HepG2 (cell line): ENCODE measurements around the gene S1PR5. TPM values are rescaled to one million over a fixed set of nuclear protein-coding genes. Genes with fewer than 3 reads are reported as not detected.

ENCODE experiments used
- ATF6 ChIP-seq: sonication (generic); formaldehyde crosslinking; conservative IDR thresholded peaks from 2 replicates; pipeline ENCODE4 v1.4.0; 2020; ENCODE audit warnings: missing genetic modification reagents
- FOXK1 ChIP-seq: sonication (generic); formaldehyde crosslinking; IDR thresholded peaks from 2 replicates; pipeline ENCODE4 v1.4.0; 2020; ENCODE audit warnings: low read depth, missing genetic modification reagents, borderline replicate concordance
- FOXP4 ChIP-seq: sonication (generic); formaldehyde crosslinking; IDR thresholded peaks from 2 replicates; pipeline ENCODE4 v1.4.0; 2020; ENCODE audit warnings: missing genetic modification reagents
- HMG20B ChIP-seq: conservative IDR thresholded peaks from 2 replicates; pipeline ENCODE4 v1.6.1; 2016; ENCODE audit warnings: missing genetic modification reagents, missing compliant biosample characterization
- HMGXB3 ChIP-seq: sonication (generic); formaldehyde crosslinking; IDR thresholded peaks from 2 replicates; pipeline ENCODE4 v1.4.0; 2020; ENCODE audit warnings: missing genetic modification reagents, borderline replicate concordance
- IKZF5 ChIP-seq: IDR thresholded peaks from 2 replicates; pipeline ENCODE4 v1.6.1; 2018; ENCODE audit warnings: missing genetic modification reagents, mild to moderate bottlenecking, missing compliant biosample characterization
- PBX3 ChIP-seq: sonication (generic); formaldehyde crosslinking; IDR thresholded peaks from 2 replicates; pipeline ENCODE4 v1.8.1; 2023; ENCODE audit warnings: missing genetic modification reagents, inconsistent platforms, borderline replicate concordance
- SP1 ChIP-seq, 2 experiments: fragments of 450-650 bp in 1 of 2; sonication (generic) in 1 of 2; formaldehyde crosslinking in 1 of 2; IDR thresholded peaks; 2 replicates each; pipeline versions ENCODE4 v1.4.0 to v1.6.1; 2016 to 2020; ENCODE audit warnings: missing genetic modification reagents in 1 of 2
- YEATS4 ChIP-seq: sonication (generic); formaldehyde crosslinking; IDR thresholded peaks from 2 replicates; pipeline ENCODE4 v1.4.0; 2020; ENCODE audit warnings: missing genetic modification reagents, borderline replicate concordance
- ZNF292 ChIP-seq: sonication (generic); formaldehyde crosslinking; IDR thresholded peaks from 2 replicates; pipeline ENCODE4 v1.8.1; 2022; ENCODE audit warnings: mild to moderate bottlenecking, low read depth, missing genetic modification reagents, borderline replicate concordance
- ZXDC ChIP-seq: sonication (generic); formaldehyde crosslinking; IDR thresholded peaks from 2 replicates; pipeline ENCODE4 v1.5.0; 2020; ENCODE audit warnings: mild to moderate bottlenecking, missing genetic modification reagents
- polyA plus RNA-seq, 8 experiments: library from polyadenylated mRNA; depleted of rRNA in 3 of 8; stranded (reverse) in 7 of 8; unstranded in 1 of 8; fragments of >200 nt; fragmentation: Illumina TruSeq in 4 of 8; extraction: Trizol in 4 of 8; gene quantifications; 2 replicates each; pipeline versions ENCODE4 v1.2.1 to v1.2.3, GENCODE V29; 2011 to 2016; ENCODE audit warnings: low read depth in 4 of 8, missing spikeins in 1 of 8, mixed read lengths in 1 of 8; ENCODE audit not compliant: insufficient read depth in 1 of 8
- total RNA-seq, 5 experiments: library from RNA; depleted of rRNA; stranded (reverse); fragments of >200 nt; fragmentation: Illumina TruSeq; extraction: Trizol; gene quantifications; 2 replicates each; pipeline ENCODE4 v1.2.3, GENCODE V29; 2016; ENCODE audit warnings: low read depth in 1 of 5

The S1PR5 gene
- total and polyA plus RNA-seq, 2 of the 13 experiments (the other 11 are each of a cell fraction or from before 2014, with no cell fraction given): 0.04 TPM; not detected in 1

- TF ChIP-seq PBX3 (CRISPR knock-in tag) (peak; percentile 65; the same call in 1 of the 2 replicates), FOXK1 (peak; percentile 82), FOXP4 (peak; percentile 33; the same call in 1 of the 2 replicates), HMGXB3 (peak; percentile 66; the same call in 1 of the 2 replicates), IKZF5 (CRISPR knock-in tag) (peak; percentile 89), YEATS4 (peak; percentile 89), HMG20B (CRISPR knock-in tag) (0 out of 2 replicates have a peak, but pooled peaks have one; percentile 31), SP1 (IDR thresholded peaks at IDR 0.05) (no peak), SP1 (CRISPR knock-in tag; IDR thresholded peaks at IDR 0.05) (peak; percentile 93), ZXDC (CRISPR knock-in tag) (no peak), ATF6 (CRISPR knock-in tag) (peak; percentile 85; the same call in 1 of the 2 replicates), ZNF292 (CRISPR knock-in tag) (no peak)
Observed at GRCh38 chr19:10565567-10566407, 48.5 kb upstream of the S1PR5 start, which contains the start of gene KRI1 (continued).
